Tibial artery (tissue), 4 donors: ENCODE measurements around the gene TRIAP1.

Source experiments
- DNase-seq, 2 donors: peaks; one replicate each; pipeline ENCODE4 v3.0.0-alpha.2; 2019
- H3K27ac ChIP-seq, 2 donors: fragments of 200-600 bp; sonication (generic) in 1 of 2; 1 replicate in 1 of 2; 2 replicates in 1 of 2; pipeline ENCODE4 v1.5.1; 2018 to 2019; ENCODE audit warnings: mild to moderate bottlenecking in 1 of 2
- H3K27me3 ChIP-seq, 2 donors: fragments of 200-600 bp; sonication (generic) in 1 of 2; one replicate each; pipeline versions ENCODE4 v1.5.1 to v1.6.0; 2016 to 2019
- H3K36me3 ChIP-seq, 3 donors: fragments of 200-600 bp; sonication (generic) in 2 of 3; one replicate each; pipeline ENCODE4 v1.5.1; 2016 to 2019; ENCODE audit warnings: mild to moderate bottlenecking in 2 of 3
- H3K4me1 ChIP-seq, 4 donors: fragments of 200-600 bp; sonication (generic) in 2 of 4; 1 replicate in 3 of 4; 2 replicates in 1 of 4; pipeline ENCODE4 v1.5.1; 2016 to 2019
- H3K4me3 ChIP-seq, 2 donors: fragments of 200-600 bp; sonication (generic) in 1 of 2; 1 replicate in 1 of 2; 2 replicates in 1 of 2; pipeline ENCODE4 v1.5.1; 2018 to 2019; ENCODE audit warnings: mild to moderate bottlenecking in 2 of 2
- H3K9me3 ChIP-seq, 3 donors: fragments of 200-600 bp; sonication (generic) in 1 of 3; one replicate each; pipeline ENCODE4 v1.5.1; 2016 to 2019
- intact Hi-C: fragments of 100-400 bp; cut with DNase I; formaldehyde crosslinking; loops from one replicate; pipeline ENCODE4 v1.15.0; 2023; ENCODE audit warnings: low total_unique reads
- TF ChIP-seq, protein P1 (sequence below), 2 experiments: fragments of 200-600 bp in 1 of 2; fragments of 450-650 bp in 1 of 2; IDR thresholded peaks; one replicate each; pipeline ENCODE4 v1.5.1; 2017 to 2019; ENCODE audit warnings: antibody characterized with exemption in 2 of 2, mild to moderate bottlenecking in 1 of 2, moderate library complexity in 1 of 2

The TRIAP1 gene

DNA sequence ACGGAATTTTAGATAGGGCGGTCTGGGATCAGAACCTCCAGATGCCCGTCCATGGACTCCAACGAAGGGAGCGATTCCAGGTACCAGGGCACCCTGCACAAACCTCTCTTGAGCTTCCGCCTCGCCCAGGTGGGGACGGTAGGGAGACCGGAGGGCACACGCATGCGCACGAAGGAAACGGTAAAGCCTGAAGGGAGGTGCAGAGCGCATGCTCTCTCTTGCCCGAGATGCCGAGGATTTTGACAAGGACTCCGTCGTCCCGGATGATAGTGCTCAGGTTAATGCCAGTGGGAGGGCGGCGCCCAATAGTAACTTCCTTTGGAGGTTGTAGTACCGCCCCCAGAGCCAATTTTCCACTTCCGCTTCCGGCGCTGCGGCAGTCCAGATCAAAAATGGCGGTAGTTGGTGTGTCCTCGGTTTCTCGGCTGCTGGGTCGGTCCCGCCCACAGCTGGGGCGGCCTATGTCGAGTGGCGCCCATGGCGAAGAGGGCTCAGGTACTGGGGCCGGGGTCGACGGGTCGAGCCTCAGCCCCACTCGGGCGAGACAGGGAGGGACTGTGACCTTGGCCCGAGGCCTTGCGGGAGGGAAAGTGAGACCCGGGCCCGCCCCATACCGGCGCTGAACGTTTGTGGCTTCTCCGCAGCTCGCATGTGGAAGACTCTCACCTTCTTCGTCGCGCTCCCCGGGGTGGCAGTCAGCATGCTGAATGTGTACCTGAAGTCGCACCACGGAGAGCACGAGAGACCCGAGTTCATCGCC, 8.3 kb downstream of the TRIAP1 start, which contains the start of gene COX6A1:
Gene COX6A1, plus strand, starts transcription at position 379 of the 760 bp plus-strand sequence. Its CDS starts 14 bp downstream, at position 393.
- H3K27me3 ChIP-seq: peaks cover 0 to 12% of the 10 kb centered on the region in 2 donors
- H3K27ac ChIP-seq: peak within 1 kb of the TSS; percentile 81 to 88
- intact Hi-C loops: no loop called here
- H3K9me3 ChIP-seq: no peaks in the 10 kb centered on the region
- peak; percentile 93 to 94 for DNase-seq
- peaks cover 2 to 30% (median 19%) of the 10 kb centered on the region in 3 donors for H3K36me3 ChIP-seq
- TF ChIP-seq, protein P1, sequence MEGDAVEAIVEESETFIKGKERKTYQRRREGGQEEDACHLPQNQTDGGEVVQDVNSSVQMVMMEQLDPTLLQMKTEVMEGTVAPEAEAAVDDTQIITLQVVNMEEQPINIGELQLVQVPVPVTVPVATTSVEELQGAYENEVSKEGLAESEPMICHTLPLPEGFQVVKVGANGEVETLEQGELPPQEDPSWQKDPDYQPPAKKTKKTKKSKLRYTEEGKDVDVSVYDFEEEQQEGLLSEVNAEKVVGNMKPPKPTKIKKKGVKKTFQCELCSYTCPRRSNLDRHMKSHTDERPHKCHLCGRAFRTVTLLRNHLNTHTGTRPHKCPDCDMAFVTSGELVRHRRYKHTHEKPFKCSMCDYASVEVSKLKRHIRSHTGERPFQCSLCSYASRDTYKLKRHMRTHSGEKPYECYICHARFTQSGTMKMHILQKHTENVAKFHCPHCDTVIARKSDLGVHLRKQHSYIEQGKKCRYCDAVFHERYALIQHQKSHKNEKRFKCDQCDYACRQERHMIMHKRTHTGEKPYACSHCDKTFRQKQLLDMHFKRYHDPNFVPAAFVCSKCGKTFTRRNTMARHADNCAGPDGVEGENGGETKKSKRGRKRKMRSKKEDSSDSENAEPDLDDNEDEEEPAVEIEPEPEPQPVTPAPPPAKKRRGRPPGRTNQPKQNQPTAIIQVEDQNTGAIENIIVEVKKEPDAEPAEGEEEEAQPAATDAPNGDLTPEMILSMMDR (IDR thresholded peaks at IDR 0.05): no peak
- peaks cover 0 to 19% (median 14%) of the 10 kb centered on the region in 4 donors for H3K4me1 ChIP-seq
- peak within 1 kb of the TSS; percentile 62 to 91 for H3K4me3 ChIP-seq

DNA sequence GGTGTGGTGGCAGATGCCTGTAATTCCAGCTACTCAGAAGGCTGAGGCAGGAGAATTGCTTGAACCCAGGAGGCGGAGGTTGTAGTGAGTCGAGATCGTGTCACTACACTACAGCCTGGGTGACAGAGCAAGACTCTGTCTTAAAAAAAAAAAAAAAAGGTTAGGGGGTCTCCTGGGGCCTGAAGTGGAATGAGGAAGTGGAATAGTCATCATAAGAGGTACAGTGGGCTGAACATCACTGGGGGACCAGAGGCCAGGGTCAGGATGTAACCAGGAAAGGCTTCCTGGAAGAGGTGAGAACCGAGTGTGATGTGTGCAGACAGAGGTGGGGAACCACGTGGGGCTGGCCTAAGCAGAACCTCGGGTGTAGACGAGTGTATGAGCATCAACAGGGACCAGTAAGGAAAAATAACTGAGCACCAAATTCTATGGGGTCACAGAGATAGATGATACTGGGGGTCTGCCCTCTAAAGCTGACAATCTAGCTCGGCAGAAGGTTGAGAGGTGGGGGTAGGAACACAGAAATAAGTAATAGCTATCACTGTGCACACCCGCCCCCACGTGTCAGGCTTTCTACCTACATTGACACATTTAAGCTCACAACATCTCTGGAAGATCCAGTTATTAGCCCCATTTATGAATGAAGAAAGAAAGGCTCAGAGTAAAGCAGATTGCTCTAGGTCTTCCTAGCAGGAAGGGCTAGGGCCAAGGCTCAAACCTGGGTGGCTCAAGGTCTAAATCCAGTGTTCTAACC, 13.2 kb downstream of the TRIAP1 start:
- TF ChIP-seq, protein P1 (IDR thresholded peaks at IDR 0.05): no peak
- Histone ChIP-seq H3K4me3 (no peak overlapping the region), H3K36me3 (no peaks in the 10 kb centered on the region), H3K9me3 (no peaks in the 10 kb centered on the region), H3K27ac (no peak overlapping the region), H3K4me1 (peaks cover 0 to 3% (median 1%) of the 10 kb centered on the region in 4 donors), H3K27me3 (peaks cover 0 to 35% of the 10 kb centered on the region in 2 donors)
- no peak for DNase-seq
- intact Hi-C loops: loop anchor here (5.0 kb wide), 1 partner anchor 76 kb away; no protein-coding TSS in a partner anchor

DNA sequence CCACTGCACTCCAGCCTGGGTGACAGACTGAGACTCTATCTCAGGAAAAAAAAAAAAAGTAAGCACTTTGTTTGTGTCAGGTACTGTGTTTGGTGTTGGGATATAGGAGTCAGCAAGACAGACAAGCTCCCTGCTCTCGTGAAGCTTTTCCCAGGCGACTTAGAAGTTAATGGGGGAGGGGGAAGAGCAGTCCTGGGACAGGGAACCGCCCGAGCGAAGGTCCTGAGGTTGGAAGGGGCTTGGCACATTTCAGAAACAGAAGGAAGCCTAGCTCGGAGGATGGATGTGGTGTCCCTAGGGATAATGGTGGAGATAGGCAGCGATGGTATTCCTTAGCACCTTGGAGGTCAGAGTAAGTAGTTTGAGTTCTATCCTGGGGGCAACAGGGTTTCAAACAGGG, 16.8 kb downstream of the TRIAP1 start:
- TF ChIP-seq, protein P1 (IDR thresholded peaks at IDR 0.05): no peak
- no peaks in the 10 kb centered on the region for H3K9me3 ChIP-seq
- no peak overlapping the region for H3K4me3 ChIP-seq
- H3K36me3 ChIP-seq: no peaks in the 10 kb centered on the region
- intact Hi-C loops: no loop called here
- DNase-seq: no peak
- no peak overlapping the region for H3K27ac ChIP-seq
- no peaks in the 10 kb centered on the region for H3K4me1 ChIP-seq
- H3K27me3 ChIP-seq: peaks cover 0 to 36% of the 10 kb centered on the region in 2 donors

DNA sequence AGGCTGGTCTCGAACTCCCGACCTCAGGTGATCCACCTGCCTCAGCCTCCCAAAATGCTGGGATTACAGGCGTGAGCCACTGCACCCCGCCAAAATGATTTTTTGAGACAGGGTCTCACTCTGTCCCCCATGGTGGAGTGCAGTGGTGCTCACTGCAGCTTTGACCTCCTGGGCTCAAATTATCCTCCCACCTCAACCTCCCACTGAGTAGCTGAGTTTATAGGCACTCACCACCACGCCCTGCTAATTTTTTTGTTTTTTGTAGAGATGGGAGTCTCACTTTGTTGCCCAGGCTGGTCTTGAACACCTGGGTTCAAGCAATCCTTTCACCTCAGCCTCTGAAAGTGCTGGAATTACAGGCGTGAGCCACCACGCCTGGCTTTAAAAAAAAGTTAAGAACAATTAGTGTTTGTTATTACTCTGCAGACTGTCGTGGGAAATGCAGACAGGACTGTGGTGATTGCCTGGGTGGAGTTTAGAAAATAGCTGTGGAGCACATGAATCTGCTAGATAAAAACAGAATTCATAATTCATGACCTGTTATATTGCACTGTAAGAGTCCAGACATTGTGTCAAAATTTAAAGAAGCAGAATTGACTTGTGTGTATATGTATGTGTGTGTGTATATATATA, 17.5 kb downstream of the TRIAP1 start:
- Histone ChIP-seq H3K27me3 (peaks cover 0 to 32% of the 10 kb centered on the region in 2 donors), H3K4me1 (no peaks in the 10 kb centered on the region), H3K27ac (no peak overlapping the region), H3K36me3 (no peaks in the 10 kb centered on the region), H3K9me3 (no peaks in the 10 kb centered on the region), H3K4me3 (no peak overlapping the region)
- no peak for DNase-seq
- TF ChIP-seq, protein P1 (IDR thresholded peaks at IDR 0.05): no peak
- intact Hi-C loops: no loop called here

DNA sequence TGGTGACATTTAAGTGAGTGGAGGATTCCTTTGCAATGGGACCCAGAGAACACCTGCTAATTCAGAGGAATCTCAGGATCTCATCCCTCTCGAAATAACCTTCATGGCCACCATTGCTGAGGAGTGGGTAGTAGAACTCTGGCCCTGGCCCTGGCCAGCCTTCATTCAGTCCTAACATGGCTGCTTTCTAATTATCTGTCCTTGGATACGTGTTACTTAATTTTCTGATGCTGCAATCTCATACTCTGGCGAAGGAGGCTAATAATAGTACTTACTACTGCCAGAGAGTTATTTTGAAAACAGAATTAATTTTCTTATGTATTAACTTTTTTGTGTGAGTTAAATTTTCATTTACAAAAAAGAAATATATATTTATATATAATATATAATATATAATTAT, 20.4 kb downstream of the TRIAP1 start:
- peaks cover 0 to 23% of the 10 kb centered on the region in 2 donors for H3K27me3 ChIP-seq
- no peak for DNase-seq
- H3K4me3 ChIP-seq: no peak overlapping the region
- H3K27ac ChIP-seq: no peak overlapping the region
- H3K36me3 ChIP-seq: no peaks in the 10 kb centered on the region
- no peaks in the 10 kb centered on the region for H3K4me1 ChIP-seq
- TF ChIP-seq, protein P1 (IDR thresholded peaks at IDR 0.05): no peak
- intact Hi-C loops: no loop called here
- no peaks in the 10 kb centered on the region for H3K9me3 ChIP-seq
